OCI-M1 (cell line): ENCODE data around the gene PTCHD1.

ENCODE experiments used
- DNase-seq: peaks from one replicate; lab custom pipeline; 2025; lab: John Stamatoyannopoulos, UW

PTCHD1 gene

DNA sequence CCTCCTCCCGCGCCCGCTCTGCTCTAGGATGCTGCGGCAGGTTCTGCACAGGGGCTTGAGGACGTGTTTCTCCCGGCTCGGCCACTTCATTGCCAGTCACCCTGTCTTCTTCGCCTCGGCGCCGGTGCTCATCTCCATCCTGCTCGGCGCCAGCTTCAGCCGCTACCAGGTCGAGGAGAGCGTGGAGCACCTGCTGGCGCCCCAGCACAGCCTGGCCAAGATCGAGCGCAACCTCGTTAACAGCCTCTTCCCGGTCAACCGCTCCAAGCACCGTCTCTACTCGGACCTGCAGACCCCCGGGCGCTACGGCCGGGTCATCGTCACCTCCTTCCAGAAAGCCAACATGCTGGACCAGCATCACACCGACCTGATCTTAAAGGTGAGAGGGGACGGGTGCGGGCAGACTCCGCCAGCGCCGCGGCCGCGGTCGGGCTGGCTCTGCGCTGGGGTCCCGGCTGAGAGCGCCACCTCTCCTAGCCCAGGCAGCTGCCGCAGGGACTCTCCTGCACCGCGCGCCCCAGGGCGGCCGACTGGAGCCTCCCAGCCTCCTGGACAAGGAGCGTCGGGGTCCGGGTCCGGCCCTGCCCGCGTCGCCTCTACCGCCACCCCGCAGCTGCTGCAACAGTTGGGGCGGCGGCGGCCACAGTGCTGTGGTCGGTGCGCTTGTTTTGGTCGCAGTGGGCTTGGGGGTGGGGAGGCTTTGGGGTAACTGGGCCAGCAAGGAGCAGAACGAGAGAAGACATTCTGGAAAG, at the start of gene PTCHD1:
PTCHD1 (plus strand) TSS at position 2 of the 752 bp plus-strand sequence; CDS start at position 29, 27 bp downstream.
- no peak for DNase-seq

DNA sequence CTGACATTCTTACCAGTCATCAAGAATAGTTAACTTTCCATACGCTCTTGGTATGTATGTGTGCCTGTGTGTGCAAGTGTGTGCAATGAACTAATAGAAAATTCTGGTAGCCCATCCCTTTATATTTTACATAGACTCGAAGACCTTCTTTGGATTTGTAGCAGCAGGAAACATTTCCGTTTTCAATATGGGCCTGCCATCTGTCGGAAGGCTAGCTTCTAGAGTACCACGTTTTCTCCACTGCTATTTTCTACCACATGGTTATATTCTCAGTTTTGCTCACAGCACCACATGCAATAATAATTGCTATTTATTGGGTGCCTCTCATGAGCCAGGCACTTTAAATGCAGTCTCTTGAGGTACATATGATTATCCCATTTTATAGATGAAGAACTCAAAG, 47.9 kb upstream of the PTCHD1 start:
- DNase-seq = no peak

DNA sequence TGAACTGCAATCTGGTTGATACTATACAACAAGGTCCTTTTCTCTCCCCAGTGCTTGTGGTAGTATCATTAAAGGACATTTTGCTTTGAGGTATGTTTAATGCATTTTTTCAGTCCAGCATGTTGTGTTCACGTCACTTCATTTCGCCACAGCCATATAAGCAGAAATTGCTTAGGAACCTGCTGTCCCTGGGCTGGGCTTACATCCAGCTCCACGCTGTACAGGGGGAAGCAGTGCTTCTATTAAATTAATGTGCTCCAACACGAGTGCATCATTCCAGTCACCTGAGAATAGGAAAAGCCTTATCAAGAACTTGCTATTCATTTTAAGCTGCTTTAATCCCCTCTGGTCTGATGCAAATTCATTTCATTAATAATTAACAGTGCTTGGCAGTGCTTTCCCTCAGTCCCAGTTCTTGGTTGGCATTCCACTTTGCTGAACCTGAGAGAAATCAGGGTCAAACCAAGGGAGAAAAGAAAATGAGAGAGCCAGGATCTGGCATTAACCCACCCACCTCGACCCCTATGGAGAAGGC, 47.4 kb upstream of the PTCHD1 start:
- no peak for DNase-seq

- DNase-seq = no peak
Observed at GRCh38 chrX:23292354-23292987, 42.2 kb upstream of the PTCHD1 start.

GRCh38 chrX:23292988-23293651, 41.5 kb upstream of the PTCHD1 start:
- DNase-seq = no peak

DNA sequence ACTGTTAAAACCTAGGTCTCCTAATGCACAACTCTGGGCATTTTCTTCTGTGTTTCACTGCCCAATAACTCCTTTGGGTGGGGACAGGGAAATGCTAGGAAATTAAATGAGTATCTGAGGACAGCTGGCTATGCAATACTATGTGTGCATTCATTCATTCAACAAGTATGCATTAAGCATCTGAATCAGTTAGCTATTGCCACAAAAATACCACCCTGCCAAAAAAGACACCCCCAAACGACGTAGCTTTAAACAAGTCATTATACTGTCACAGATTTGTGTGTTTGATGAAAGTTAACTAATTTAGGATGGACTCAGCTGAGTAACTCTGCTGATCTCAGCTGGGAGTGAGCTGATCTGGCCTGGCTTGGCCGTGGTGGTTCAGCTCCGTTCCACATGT, 29.8 kb upstream of the PTCHD1 start:
- DNase-seq = no peak

DNA sequence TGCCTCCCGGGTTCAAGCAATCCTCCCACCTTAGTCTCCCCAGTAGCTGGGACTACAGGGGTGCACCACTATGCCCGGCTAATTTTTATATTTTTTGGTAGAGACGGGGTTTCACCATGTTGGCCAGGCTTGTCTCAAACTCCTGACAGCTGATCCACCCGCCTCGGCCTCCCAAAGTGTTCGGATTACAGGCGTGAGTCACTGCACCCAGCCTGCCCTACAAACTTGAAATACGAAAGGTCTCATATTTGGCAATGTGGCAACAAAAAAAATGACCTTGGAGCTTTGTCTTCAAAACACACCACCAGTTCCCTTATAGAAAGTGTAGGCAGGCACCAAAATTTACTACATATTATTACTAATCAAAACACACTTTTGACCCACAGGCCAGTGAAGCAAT, 22.9 kb upstream of the PTCHD1 start:
- no peak for DNase-seq

DNA sequence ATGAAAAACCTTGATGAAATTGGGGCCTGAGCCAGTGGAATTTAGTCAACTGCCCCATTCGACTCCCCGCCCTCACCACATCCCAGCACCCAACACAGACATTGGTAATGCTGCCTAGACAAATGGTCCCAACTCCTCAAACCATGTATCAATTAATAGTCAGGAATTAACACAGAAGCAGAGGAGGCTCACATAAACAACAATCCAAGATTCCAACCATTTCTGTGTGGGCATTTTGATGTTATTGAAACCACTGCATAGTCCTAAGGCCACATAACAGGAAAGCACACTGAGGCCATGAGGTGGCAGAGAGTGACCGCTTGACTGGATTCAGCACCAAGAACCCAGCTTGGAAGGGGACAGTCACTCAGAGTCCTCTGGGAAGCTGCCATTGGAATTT, 22.5 kb upstream of the PTCHD1 start:
- DNase-seq = no peak

- peak; percentile 51 for DNase-seq
Observed at GRCh38 chrX:23317799-23318724, 16.6 kb upstream of the PTCHD1 start.

- no peak for DNase-seq
Observed at GRCh38 chrX:23327104-23327503, 7.5 kb upstream of the PTCHD1 start.

- DNase-seq = no peak
Observed at GRCh38 chrX:23331701-23332100, 2.9 kb upstream of the PTCHD1 start.

GRCh38 chrX:23332101-23332887, 2.4 kb upstream of the PTCHD1 start:
- DNase-seq = no peak

DNA sequence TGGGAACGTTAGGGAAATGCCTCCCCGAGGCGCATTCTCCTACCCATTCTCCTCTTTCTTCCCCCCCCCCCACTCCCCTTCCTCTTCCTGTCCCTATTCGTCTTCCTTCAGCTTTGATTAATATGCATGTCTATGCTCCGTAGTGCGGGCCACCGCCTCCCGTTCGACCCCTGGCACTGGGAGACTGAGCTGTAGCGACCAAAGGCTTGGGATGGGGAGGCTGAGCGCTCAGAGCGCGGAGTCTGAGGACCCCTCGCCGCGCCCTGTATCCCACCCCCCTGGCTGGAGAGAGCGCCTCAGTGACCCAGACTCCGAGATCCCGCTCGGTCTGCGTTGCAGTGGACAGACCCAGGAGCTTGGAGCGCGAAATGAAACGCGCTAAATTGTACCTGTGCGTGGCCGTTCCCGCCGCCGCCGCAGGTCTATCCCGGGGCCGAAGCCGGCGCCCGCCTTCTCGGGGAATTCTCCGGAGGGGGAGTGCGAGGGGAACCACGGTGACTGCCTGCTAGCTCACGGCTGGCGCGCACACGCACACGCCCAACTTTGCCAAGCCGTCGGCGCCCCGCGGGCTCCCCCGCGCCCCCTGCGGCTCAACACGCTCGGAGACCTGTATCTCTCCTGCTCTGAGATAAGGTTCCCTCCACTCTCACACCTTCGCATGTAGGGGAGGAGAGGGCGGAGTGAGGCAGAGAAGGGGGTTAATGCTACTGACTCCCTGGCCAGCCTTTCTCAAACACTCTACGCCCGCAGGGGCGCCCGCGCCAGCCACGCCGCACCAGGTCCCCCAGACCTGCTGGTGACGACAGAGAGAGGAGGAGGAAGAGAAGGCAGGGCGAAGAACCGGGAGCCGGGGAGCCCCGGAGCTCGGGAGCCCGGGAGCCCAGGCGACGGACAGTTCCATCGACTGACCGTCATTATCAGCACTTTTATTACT, 1.5 kb upstream of the PTCHD1 start:
- DNase-seq = no peak

GRCh38 chrX:23333842-23334520, 668 bp upstream of the PTCHD1 start:
- DNase-seq = no peak

- DNase-seq = no peak
Observed at GRCh38 chrX:23334521-23334847, 165 bp upstream of the PTCHD1 start.

GRCh38 chrX:23338334-23338733, 3.7 kb downstream of the PTCHD1 start:
- DNase-seq = no peak

DNA sequence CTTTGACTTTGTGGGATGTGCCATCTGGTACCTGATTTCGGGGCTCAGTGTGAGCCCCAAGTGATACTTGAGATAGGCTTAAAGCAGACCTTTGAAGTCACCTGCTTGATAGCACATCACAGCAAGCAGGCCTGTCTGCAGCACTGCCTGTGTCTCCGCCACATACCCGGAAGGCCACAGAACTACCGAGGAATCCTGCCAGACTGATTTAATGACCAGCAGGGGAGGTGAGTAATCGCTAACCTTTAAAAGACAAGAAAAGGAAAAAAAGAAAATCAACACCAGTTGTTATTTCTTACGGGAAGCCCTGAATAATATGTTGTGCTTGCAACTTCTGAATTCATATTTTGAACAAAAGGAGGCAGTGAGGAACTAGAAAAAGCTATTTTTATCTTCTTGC, 6.8 kb downstream of the PTCHD1 start:
- no peak for DNase-seq

DNA sequence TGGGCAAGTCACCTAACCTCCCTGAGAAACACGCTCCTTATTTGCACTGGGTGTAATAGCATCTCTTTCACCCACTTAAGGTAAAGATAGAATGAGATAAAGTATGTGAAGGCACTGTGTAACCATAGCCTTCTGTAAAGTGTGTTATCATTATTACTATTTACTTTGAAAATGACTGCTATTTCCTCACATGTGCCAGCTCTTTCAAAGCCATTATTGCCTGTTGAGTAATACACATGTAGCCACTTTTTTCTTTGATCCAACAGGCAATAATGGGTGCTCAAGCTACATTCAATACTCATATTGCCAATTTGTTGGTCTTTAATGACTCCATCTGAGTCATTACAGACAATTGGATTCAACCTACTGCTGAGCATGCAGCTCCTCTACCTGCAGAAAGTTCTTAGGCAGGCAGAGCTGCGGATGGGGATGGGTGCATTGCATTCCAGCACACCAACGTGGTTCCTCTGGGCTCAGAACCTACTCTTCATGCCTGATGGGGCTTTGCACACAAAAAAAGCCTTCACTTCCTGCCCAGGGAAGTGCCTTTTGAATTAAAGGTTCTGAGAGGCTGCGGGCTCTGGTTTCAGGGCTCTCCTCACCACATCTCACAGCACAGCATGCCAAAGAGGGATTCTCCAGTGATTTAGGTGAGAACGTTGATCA, 9.7 kb downstream of the PTCHD1 start:
- DNase-seq = no peak

DNA sequence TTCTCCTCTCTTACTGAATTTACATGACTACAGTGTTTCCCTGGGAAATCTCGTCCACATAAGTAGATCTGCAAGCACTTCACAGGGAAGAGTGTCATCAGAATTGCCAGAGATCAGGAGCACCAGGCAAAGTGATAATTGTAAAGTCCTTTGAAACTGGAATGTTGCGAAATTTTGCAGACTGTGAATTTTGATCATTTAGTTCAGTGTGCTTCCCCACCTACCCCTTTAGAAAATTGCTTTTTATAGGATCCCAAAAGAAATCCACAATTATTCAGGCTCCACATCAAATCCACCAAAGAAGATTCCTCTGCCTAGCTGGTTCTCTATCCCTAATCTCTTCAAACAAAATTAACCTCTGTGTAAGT, 10.2 kb downstream of the PTCHD1 start:
- no peak for DNase-seq
